ENCODE data around the gene SEPTIN5.

SEPTIN5 gene

GRCh38 chr22:19706661-19707151 is 7.6 kb upstream of the SEPTIN5 start:
- no peak for DNase-seq

DNA sequence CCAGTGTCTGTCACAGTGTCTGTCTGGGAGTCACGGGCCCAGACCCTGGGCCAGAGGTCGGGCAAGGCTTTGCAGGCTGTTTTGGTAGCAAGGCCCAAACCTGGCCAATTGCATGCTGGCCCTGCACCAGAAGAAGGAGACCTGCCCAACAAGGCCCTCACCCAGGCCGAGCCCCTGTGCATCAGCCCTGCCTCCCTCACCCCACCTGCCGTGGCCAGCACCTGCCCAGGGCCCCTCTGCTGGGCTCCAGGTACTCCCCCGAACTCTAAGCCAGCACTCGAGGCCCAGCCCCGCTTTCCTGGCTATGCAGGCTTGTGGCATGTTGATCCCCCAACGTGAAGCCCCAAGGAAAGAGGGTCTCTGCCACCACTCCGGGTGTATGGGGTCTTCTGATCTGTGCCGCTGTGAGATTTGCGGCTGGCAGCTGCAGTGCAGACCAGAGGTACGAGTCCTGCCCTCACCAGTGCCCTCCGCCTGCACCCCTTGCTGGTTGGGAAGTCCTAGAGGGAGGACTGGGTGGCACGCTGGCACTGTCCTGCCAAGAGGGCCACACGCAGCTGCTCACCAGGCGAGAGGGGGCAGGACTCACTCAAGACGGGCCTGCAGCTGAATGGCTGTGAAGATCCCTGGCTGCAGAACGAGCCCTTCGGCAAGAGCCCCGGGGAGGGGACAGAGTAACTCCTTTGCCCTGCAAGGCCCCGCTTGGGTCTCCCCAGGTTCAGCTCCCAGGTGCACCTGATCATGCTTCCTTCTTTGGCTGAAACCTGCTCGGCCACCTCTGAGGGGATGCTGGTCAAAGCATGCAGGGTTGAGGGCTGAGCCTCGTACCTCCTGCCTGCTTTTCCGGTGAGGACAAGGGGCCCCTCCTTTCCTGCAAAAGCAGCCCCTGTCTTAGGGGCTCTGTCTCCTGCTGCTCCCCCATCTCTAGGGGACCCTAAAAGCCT is 6.7 kb upstream of the SEPTIN5 start:
- DNase-seq, result no peak

- no peak for DNase-seq
Measured at GRCh38 chr22:19708321-19709011, 5.8 kb upstream of the SEPTIN5 start.

- no peak for DNase-seq
Measured at GRCh38 chr22:19709063-19709769, 5.1 kb upstream of the SEPTIN5 start.

- DNase-seq, result no peak
Measured at GRCh38 chr22:19710020-19710768, 4.1 kb upstream of the SEPTIN5 start.

GRCh38 chr22:19710769-19711106 is 3.6 kb upstream of the SEPTIN5 start:
- DNase-seq, result no peak

- DNase-seq, result no peak
Measured at GRCh38 chr22:19713245-19713644, 1.1 kb upstream of the SEPTIN5 start.

DNA sequence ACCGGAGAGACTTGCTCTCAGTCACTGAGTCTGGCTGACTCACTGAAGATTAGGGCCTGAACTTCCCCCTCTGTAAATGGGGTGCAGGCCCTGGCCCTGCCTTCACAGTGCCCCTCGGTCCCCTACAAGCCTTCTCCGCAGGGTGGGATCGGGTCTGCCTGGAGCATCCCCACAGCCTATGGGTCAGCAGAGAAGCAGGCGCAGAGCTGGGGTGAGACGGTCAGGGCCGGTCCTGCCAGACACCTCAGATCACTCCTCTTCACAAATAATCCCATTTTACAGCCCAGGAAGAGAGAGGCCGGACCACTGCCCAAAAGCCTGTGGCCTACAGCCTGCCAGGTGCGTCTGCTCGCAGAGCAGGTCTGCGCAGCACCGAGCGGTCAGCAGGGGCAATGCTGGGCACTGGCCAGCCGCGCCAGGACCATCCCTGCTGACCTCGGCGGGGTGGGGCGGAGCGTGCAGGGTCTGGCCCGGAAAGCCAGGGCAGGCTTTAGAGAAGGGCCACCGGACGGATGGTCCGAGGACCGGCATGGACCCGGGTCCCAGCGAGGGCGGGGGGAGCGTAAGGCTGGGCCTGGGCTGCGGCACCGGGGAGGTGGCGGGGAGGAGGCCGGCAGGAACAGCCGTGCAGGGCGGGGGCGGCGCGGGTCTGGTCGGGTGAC is 522 bp upstream of the SEPTIN5 start:
- no peak for DNase-seq

DNA sequence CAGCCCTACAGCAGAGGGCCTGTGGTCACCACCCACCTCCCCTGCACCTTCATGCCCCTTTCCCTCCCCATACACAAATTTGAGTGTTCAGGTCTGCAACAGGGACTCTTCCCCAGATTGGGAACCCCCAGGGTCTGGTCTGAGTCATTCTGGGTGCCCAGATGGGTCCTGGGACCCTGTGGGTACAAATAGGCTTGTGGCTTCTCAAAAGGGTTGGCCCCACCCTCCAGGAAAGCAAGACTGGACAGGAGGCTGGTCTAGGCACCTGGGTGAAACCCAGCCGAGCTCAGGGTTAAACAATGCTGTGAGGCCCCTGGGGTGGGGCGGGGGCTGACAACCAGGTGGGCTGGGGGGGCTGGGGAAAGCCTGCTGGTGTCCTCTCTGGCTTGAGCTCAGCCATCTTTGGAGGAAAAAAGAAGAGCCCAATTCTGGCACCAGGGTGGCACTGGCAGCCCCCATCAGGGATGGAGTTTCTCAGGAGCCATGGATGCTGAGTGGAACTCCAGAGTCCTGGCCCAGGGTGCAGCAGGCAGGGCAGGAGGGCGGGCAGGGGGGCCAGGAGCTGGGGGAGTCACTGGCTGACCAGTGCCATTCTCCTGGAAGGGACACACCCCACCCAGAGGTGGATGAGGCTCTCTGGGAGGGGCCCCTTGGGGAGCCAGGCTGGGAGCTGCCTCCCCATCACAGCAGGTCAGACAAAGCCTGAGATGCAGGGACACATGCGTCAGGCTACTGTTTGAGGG is 1.1 kb downstream of the SEPTIN5 start:
- DNase-seq, result no peak

DNA sequence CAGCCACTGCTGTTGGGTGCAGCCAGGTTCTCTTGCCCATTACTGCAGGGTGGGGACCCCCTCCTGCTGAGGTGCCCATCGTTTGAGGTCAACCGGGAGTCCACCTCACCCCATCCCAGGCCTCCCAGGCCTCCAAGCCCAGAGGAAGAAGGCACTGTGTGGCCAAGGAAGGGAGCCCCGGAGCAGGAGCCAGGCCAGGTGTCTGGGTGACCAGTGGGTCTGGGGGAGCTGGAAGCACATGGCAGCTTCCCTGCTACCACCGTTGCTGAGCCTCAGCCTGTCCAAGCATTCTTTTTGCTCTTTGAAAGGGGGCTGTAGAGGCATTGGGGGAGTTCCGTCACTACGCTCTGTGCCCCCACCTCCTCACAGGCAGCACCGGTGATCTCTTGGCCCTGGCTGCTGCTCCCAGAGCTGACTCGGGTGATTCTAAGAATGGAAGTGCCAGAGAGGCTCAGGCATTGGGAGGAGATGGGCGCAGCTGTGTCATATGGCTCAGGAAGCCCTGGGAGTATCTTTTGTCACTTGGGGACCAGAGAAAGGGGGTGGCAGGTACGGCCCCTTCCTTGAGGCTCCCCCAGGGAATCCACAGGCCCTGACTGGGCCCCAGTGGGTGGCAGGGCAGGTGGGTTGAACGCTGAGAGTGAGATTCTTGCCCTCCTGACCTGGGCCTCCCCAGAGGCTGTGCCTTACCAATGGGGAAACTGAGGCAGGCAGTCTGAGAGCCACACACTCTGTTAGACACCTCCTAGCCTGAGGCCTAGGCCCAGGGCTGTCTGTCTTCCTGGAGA is 1.9 kb downstream of the SEPTIN5 start:
- no peak for DNase-seq

DNA sequence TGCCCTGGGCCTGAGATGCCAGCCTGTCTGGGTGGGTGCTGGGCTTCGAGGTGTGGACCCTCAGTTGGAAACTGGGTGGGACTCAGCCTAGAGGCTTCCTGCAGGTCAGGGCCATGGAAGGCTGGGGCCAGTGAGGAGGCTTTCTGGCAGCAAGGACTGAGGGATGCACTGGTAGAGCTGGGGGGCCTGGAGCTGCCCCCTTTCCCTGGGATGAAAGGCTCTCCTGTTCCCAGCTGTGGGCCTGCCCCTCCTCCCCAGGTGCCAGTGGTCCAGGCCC is 2.5 kb downstream of the SEPTIN5 start:
- DNase-seq, result no peak

- DNase-seq, result no peak
Measured at GRCh38 chr22:19717181-19717580, 2.9 kb downstream of the SEPTIN5 start.

DNA sequence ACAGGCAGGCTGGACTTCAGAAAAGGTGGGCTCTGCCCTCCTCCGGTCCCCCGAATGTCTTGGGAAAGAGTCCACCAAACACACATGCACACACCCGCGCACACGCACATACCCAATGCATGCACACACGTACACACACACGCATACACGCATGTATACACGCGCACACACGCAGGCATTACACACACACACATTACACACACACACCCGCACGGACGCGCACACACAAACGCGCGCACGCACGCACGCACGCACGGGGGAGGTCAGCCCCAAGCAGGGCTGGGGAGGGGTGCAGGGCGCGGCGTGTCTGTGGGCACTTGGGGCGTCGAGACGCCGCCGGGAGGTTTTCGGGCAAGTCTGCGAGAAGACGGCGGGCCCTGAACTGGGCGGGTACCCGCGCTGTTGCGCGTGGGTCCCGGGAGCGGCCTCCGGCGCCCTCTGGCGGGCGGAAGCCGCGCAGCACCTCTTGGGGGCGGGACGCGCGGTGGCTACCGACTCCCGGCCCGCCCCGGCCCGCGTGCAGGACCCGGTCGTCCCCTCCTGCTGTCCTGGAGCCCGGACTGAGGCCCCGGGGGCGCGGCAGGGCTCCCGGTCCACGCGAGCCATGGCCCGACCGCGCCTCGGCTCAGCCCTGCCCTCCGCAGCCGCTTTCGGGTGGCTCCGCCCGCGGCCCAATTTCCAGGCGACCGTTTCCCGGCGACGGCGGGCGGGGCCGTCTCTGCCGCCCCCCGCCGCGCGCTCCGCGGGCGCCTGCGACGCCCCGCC is 3.6 kb downstream of the SEPTIN5 start:
- DNase-seq, result peak; percentile 76

DNA sequence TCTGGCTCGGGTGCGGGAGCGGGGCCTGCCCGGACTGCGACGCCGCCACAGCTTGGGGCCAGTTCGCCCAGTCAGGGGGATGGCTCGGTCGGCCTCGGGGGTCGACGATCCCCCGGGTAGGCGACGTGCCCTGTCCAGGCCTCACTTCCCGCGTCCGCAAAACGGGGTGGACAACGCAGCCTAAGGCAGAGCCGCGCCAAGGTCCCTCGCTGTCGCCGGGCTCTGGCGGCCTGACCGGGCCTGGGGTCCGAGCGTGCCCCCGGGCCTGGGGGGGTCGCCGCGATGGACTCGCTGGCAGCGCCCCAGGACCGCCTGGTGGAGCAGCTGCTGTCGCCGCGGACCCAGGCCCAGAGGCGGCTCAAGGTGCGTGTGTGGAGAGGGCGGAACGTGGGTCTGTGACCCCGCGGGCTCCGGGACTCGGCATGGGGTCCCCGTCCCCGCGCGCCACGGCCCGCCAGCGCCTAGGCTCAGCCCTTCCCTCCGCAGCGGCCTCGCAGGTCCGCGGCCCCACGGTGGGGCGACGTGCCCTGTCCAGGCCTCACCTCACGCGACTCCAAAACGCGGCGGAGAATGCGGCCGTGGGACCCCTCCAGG is 4.2 kb downstream of the SEPTIN5 start:
- DNase-seq, result no peak

DNA sequence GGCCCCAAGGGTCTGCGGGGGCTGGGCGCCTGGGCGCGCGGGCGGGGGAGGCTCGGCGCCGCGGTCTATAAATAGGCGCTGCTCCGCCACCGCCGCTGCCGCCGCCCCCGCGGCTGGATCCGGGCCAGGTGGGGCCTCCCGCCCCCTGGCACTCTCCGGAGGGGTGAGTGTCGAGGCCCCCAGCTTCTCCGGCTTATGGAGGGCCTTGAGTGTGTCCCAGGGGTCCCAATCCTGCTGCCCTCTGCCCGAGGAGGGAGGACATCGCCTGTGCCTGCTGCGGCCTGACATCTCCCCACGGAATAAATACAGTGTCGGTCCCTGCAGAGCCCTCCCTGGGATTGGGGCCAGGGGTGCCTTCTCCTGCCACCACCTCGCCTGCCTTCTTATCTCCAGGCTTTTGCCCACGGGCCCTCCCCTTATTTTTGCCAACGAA is 4.8 kb downstream of the SEPTIN5 start:
- no peak for DNase-seq

- no peak for DNase-seq
Measured at GRCh38 chr22:19719488-19720021, 5.3 kb downstream of the SEPTIN5 start.

DNA sequence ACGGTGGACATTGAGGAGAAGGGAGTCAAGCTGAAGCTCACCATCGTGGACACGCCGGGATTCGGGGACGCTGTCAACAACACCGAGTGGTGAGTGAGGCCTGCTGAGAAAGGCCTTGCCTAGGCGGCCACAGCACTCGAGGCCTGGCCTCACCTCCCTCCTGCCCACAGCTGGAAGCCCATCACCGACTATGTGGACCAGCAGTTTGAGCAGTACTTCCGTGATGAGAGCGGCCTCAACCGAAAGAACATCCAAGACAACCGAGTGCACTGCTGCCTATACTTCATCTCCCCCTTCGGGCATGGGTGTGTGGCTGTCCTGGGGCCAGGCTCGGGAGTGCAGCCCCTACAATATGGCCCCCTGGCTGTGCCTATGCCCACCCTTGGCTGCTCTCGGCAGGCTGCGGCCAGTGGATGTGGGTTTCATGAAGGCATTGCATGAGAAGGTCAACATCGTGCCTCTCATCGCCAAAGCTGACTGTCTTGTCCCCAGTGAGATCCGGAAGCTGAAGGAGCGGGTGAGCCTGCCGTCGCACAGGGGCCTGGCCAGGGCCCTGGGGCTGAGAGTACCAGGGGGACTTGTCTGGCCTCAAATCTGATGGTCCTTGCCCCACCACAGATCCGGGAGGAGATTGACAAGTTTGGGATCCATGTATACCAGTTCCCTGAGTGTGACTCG is 6.0 kb downstream of the SEPTIN5 start:
- DNase-seq, result no peak

GRCh38 chr22:19720999-19721329 is 6.7 kb downstream of the SEPTIN5 start:
- DNase-seq, result no peak
